OCI-LY3 (cell line): ENCODE results near the gene SPECC1.

Source experiments
- H2AFZ ChIP-seq: fragments of 200-600, 300-600 bp; shearing (Covaris generic); 2 replicates; pipeline ENCODE4 v1.6.0; 2014; ENCODE audit warnings: antibody characterized with exemption, low read depth, low read length
- H3K27ac ChIP-seq: fragments of 200-600, 300-600 bp; sonication (generic); 2 replicates; pipeline ENCODE4 v1.5.1; 2014; ENCODE audit warnings: mild to moderate bottlenecking, low read length, moderate library complexity, mixed read lengths
- H3K27me3 ChIP-seq: fragments of 200-600, 300-600 bp; sonication (generic); 2 replicates; pipeline ENCODE4 v1.6.1; 2014; ENCODE audit warnings: low read depth, low read length, mixed read lengths
- H3K36me3 ChIP-seq: fragments of 200-600, 300-600 bp; sonication (generic); replicated peaks from 2 replicates; pipeline ENCODE3; 2014; ENCODE audit warnings: low read depth, low read length, mixed read lengths
- H3K4me1 ChIP-seq: fragments of 300-600, 200-600 bp; sonication (generic); 2 replicates; pipeline ENCODE4 v1.6.1; 2014; ENCODE audit warnings: low read length, mixed read lengths
- H3K4me2 ChIP-seq: fragments of 200-600, 300-600 bp; sonication (generic); 2 replicates; pipeline ENCODE4 v1.6.1; 2014; ENCODE audit warnings: low read length, mixed read lengths
- H3K4me3 ChIP-seq: fragments of 300-600, 200-600 bp; sonication (generic); 2 replicates; pipeline ENCODE4 v1.5.1; 2014; ENCODE audit warnings: antibody characterized with exemption, mild to moderate bottlenecking, low read length, moderate library complexity
- H3K79me2 ChIP-seq: fragments of 300-600, 200-600 bp; shearing (Covaris generic); 2 replicates; pipeline ENCODE4 v1.6.1; 2014; ENCODE audit warnings: mild to moderate bottlenecking, low read length, mixed read lengths
- H3K9ac ChIP-seq: fragments of 300-600, 200-600 bp; shearing (Covaris generic); 2 replicates; pipeline ENCODE4 v1.6.0; 2014; ENCODE audit warnings: mild to moderate bottlenecking, low read length, moderate library complexity
- H3K9me3 ChIP-seq: fragments of 200-600, 300-600 bp; shearing (Covaris generic); 2 replicates; pipeline ENCODE4 v1.6.1; 2014; ENCODE audit warnings: low read length, mixed read lengths; ENCODE audit not compliant: insufficient read depth
- H4K20me1 ChIP-seq: fragments of 200-600, 300-600 bp; sonication (generic); 2 replicates; pipeline ENCODE4 v1.6.1; 2016; ENCODE audit warnings: low read length, mixed read lengths; ENCODE audit not compliant: insufficient read depth
- EZH2phosphoT487 ChIP-seq: fragments of 200-600 bp; shearing (Covaris generic); IDR thresholded peaks from 2 replicates; pipeline ENCODE4 v1.6.1; 2018; ENCODE audit warnings: antibody characterized with exemption, mixed run types, low read depth
- TF ChIP-seq, protein P1 (sequence below): fragments of 200-600, 300-600 bp; sonication (generic); IDR thresholded peaks from 2 replicates; pipeline ENCODE4 v1.5.1; 2014; ENCODE audit warnings: antibody characterized with exemption, low read length, low read depth

SPECC1 gene

DNA sequence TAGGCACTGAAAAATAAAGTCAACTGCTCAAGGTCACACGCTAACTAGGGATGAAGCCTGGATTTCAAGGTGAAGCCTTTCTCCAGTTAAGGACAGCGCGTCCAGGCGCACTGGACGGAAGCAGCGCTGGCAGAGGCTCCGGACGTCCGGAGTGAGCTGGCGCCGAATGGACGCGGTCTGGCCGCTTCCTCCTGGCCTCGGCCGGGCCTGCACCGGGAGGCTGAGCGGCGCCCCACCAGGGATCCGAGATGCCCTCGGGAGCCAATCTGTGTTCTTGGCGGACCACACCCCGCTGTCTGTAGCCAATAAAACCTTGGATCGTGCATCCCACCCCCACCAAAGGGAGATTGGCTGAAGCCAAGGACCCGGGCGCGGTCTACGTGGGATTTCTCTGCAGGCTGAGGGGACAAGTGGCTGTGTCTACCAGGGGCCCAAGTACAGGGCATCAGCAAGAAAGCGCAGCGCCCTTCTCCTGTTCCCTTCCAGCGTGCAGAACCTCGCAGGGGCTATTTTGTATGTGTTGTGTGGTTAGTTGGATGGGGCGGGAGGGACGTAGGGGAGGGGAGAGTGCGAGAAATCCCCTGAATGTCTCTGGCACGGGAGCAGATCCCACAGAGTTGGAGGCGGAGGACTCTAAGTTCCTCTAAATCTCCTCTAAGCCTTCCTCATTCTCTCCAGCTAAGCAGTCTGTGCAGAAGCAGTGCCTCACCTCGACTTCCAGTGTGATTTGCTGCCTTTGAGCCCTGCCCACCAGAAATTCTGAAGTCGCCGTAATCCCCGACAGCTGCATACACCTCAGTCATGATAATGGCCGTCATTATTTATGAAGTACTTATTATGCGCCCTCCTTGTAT lies 29.0 kb upstream of the SPECC1 start:
- Histone ChIP-seq H3K9me3 (no peaks in the 10 kb centered on the region), H3K4me3 (no peak overlapping the region), H2AFZ (no peak overlapping the region), H3K9ac (no peak overlapping the region), H3K27ac (no peak overlapping the region), H3K4me1 (peaks cover 3% of the 10 kb centered on the region; the same call in 1 of the 2 replicates), H3K27me3 (no peaks in the 10 kb centered on the region), H3K79me2 (peaks cover 25% of the 10 kb centered on the region), H3K4me2 (no peak overlapping the region), H3K36me3 (no peaks in the 10 kb centered on the region), H4K20me1 (no peaks in the 10 kb centered on the region)
- TF ChIP-seq EZH2phosphoT487, result no peak
- TF ChIP-seq, protein P1, sequence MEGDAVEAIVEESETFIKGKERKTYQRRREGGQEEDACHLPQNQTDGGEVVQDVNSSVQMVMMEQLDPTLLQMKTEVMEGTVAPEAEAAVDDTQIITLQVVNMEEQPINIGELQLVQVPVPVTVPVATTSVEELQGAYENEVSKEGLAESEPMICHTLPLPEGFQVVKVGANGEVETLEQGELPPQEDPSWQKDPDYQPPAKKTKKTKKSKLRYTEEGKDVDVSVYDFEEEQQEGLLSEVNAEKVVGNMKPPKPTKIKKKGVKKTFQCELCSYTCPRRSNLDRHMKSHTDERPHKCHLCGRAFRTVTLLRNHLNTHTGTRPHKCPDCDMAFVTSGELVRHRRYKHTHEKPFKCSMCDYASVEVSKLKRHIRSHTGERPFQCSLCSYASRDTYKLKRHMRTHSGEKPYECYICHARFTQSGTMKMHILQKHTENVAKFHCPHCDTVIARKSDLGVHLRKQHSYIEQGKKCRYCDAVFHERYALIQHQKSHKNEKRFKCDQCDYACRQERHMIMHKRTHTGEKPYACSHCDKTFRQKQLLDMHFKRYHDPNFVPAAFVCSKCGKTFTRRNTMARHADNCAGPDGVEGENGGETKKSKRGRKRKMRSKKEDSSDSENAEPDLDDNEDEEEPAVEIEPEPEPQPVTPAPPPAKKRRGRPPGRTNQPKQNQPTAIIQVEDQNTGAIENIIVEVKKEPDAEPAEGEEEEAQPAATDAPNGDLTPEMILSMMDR, result no peak

DNA sequence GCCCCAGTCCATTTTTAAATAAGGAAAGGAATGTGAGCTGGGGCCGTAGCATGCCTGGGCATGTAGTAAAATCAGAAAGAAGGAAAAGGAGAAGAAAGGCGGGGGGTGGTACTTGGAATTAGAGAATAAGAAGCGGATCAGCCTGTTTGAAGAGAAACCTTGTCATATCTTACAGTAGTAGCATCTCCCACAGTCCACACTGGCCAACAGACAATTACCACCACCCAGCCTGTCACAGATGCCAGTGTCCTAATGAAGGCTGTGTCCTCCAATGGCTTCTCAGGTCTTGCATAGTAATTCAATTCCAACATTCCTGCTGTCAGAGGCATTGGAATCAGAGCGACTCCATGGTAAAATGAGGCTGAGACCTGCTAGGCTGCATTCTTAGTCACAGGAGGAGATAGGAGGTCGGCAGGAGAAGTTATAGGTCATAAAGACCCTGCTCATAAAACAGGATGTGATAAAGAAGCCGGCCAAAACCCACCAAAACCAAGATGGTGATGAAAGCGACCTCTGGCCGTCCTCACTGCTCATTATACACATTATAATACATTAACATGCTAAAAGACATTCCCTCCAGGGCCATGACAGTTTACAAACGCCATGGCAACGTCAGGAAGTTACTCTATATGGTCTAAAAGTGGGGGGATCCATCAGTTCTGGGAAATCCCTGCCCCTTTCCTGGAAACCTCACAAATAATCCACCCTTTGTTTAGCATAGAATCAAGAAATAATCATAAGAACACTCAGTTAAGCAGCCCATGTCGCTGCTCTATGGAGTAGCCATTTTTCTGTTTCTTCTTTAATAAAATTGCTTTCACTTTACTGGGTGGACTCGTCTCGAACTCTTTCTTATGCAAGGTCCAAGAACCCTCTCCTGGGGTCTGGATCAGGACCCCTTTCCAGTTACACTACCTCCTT lies 22.0 kb upstream of the SPECC1 start:
- H3K79me2 ChIP-seq, result no peaks in the 10 kb centered on the region
- H3K9ac ChIP-seq, result no peak overlapping the region
- no peak overlapping the region for H3K4me2 ChIP-seq
- no peaks in the 10 kb centered on the region for H3K9me3 ChIP-seq
- no peaks in the 10 kb centered on the region for H3K36me3 ChIP-seq
- no peak overlapping the region for H3K4me3 ChIP-seq
- H4K20me1 ChIP-seq, result no peaks in the 10 kb centered on the region
- no peak overlapping the region for H2AFZ ChIP-seq
- TF ChIP-seq, protein P1, result no peak
- TF ChIP-seq EZH2phosphoT487, result no peak
- H3K27ac ChIP-seq, result no peak overlapping the region
- H3K4me1 ChIP-seq, result no peaks in the 10 kb centered on the region
- H3K27me3 ChIP-seq, result no peaks in the 10 kb centered on the region

DNA sequence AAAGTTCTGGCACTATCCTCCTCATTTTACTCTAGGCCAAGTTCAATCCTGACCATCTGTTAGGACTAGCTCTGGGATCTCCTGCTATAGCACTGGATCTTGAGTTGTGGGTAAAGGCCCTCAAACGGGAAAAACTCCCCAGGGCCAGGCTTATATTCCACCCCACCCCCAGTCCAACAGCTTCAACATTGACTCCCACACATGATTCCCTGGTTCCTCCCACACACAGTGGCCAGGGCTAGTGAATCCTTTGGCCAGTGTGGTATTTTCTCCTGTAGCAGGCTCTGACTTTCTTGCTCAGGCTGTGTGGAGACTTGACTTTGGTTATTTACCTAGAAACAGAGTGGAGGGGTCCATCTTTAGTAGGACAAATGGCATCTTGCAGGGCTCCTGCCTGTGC lies 21.3 kb upstream of the SPECC1 start:
- Histone ChIP-seq H2AFZ (no peak overlapping the region), H3K4me2 (no peak overlapping the region), H3K9ac (no peak overlapping the region)

More for the DNA sequence above, 21.3 kb upstream of the SPECC1 start:
- Histone ChIP-seq H3K27ac (no peak overlapping the region), H3K27me3 (no peaks in the 10 kb centered on the region), H3K79me2 (no peaks in the 10 kb centered on the region), H3K9me3 (no peaks in the 10 kb centered on the region), H4K20me1 (no peaks in the 10 kb centered on the region), H3K4me1 (no peaks in the 10 kb centered on the region), H3K4me3 (no peak overlapping the region), H3K36me3 (no peaks in the 10 kb centered on the region)
- no peak for TF ChIP-seq EZH2phosphoT487
- TF ChIP-seq, protein P1, result no peak
